ENCODE results near the gene ZNF236. TPM values are rescaled to one million over a fixed set of nuclear protein-coding genes. Genes with fewer than 3 reads are reported as not detected.

ZNF236 gene
- total RNA-seq, 1 donor from 2014 or later = 20.4 TPM

GRCh38 chr18:76925501-76925900 lies 103.1 kb downstream of the ZNF236 start:
- Mint-ChIP-seq H3K4me1 (ENCODE audit: unreplicated experiment) (no peaks in the 10 kb centered on the region), H3K4me3 (ENCODE audit: unreplicated experiment) (no peak overlapping the region), H3K9me3 (ENCODE audit: unreplicated experiment) (no peaks in the 10 kb centered on the region), H3K36me3 (ENCODE audit: unreplicated experiment) (peaks cover 44% of the 10 kb centered on the region), H3K27me3 (ENCODE audit: unreplicated experiment) (no peaks in the 10 kb centered on the region), H3K27ac (ENCODE audit: unreplicated experiment) (no peak overlapping the region)
- no peak for DNase-seq (ENCODE audit: extremely low spot score, unreplicated experiment)
- TF ChIP-seq, protein P1, sequence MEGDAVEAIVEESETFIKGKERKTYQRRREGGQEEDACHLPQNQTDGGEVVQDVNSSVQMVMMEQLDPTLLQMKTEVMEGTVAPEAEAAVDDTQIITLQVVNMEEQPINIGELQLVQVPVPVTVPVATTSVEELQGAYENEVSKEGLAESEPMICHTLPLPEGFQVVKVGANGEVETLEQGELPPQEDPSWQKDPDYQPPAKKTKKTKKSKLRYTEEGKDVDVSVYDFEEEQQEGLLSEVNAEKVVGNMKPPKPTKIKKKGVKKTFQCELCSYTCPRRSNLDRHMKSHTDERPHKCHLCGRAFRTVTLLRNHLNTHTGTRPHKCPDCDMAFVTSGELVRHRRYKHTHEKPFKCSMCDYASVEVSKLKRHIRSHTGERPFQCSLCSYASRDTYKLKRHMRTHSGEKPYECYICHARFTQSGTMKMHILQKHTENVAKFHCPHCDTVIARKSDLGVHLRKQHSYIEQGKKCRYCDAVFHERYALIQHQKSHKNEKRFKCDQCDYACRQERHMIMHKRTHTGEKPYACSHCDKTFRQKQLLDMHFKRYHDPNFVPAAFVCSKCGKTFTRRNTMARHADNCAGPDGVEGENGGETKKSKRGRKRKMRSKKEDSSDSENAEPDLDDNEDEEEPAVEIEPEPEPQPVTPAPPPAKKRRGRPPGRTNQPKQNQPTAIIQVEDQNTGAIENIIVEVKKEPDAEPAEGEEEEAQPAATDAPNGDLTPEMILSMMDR (IDR thresholded peaks at IDR 0.05) = no peak

- Mint-ChIP-seq H3K27me3 (ENCODE audit: unreplicated experiment) (no peaks in the 10 kb centered on the region), H3K36me3 (ENCODE audit: unreplicated experiment) (peaks cover 37% of the 10 kb centered on the region), H3K9me3 (ENCODE audit: unreplicated experiment) (no peaks in the 10 kb centered on the region), H3K4me3 (ENCODE audit: unreplicated experiment) (no peak overlapping the region), H3K4me1 (ENCODE audit: unreplicated experiment) (no peaks in the 10 kb centered on the region), H3K27ac (ENCODE audit: unreplicated experiment) (no peak overlapping the region)
- DNase-seq (ENCODE audit: extremely low spot score, unreplicated experiment) = no peak
- TF ChIP-seq, protein P1 (IDR thresholded peaks at IDR 0.05) = no peak
Observed at GRCh38 chr18:76927223-76927725, 104.9 kb downstream of the ZNF236 start.

DNA sequence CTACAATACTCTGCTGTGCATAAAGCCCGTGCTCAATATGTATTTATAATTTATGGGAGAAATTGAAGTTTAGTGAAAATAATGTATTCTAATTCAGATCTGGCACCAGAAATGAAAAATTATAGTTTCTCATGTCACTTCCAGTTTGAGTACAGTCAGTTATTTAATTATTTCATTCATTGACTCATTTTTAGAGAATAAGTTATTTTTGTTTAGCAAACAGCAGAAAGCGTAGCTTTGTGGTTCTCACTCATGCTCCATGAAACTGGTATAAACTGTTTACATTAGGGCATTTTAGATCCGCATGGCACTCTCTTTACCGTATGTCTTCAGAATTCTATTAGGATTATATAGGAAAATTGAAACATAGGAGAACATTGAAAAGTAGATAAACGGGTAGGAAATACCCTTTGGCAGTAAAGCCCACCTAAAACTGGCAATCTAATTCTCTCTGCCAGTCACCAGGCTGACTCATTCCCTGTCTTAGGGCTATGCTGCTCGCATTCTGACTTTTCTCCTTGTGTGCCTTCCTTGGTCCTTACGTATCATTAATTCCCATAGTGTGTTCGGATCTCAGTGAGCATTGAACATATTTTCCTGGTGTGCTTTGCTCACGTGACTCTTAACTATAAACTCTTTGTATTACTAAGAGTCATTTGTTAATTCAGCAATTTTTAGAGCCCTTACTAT lies 106.0 kb downstream of the ZNF236 start:
- H3K9me3 Mint-ChIP-seq (ENCODE audit: unreplicated experiment) = no peaks in the 10 kb centered on the region
- no peak overlapping the region for H3K4me3 Mint-ChIP-seq (ENCODE audit: unreplicated experiment)
- no peaks in the 10 kb centered on the region for H3K27me3 Mint-ChIP-seq (ENCODE audit: unreplicated experiment)
- H3K36me3 Mint-ChIP-seq (ENCODE audit: unreplicated experiment) = peaks cover 42% of the 10 kb centered on the region
- no peaks in the 10 kb centered on the region for H3K4me1 Mint-ChIP-seq (ENCODE audit: unreplicated experiment)
- TF ChIP-seq, protein P1 (IDR thresholded peaks at IDR 0.05) = no peak
- H3K27ac Mint-ChIP-seq (ENCODE audit: unreplicated experiment) = no peak overlapping the region
- no peak for DNase-seq (ENCODE audit: extremely low spot score, unreplicated experiment)

DNA sequence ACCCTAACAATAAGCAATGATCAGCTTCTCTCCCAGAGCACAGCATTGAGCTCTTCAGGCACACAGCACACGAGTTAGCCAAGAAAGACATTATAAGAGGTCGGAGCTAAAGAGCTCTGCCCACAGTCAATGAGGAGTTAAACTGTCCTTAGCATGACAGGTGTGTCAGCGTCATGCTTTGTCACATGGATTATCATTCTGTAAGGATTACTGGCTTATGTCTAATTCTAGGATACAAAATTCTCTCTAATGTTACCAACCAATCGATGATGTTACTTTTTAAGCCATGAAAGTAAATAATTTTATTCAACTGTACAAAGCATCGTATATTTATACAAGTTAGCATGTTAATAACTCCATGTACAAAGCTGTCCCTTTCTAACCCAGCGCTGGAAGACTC lies 108.8 kb downstream of the ZNF236 start:
- Mint-ChIP-seq H3K9me3 (ENCODE audit: unreplicated experiment) (no peaks in the 10 kb centered on the region), H3K4me1 (ENCODE audit: unreplicated experiment) (no peaks in the 10 kb centered on the region), H3K27me3 (ENCODE audit: unreplicated experiment) (no peaks in the 10 kb centered on the region)

More for the DNA sequence above, 108.8 kb downstream of the ZNF236 start:
- Mint-ChIP-seq H3K27ac (ENCODE audit: unreplicated experiment) (no peak overlapping the region), H3K36me3 (ENCODE audit: unreplicated experiment) (peaks cover 32% of the 10 kb centered on the region), H3K4me3 (ENCODE audit: unreplicated experiment) (no peak overlapping the region)
- TF ChIP-seq, protein P1 (IDR thresholded peaks at IDR 0.05) = no peak
- DNase-seq (ENCODE audit: extremely low spot score, unreplicated experiment) = no peak
